Naive thymus-derived CD4-positive, alpha-beta T cell (primary cell): ENCODE measurements around the gene BPHL. TPM values are rescaled to one million over a fixed set of nuclear protein-coding genes. Genes with fewer than 3 reads are reported as not detected.
"Not testable (repeated sequence)": the region's sequence is repeated elsewhere in the genome, so short reads cannot be mapped to it uniquely, and the experiment has no call there.

ENCODE experiments used
- ATAC-seq: fragments of 150-1000 bp; cut with Tn5 transposase; 2 replicates; pipeline ENCODE4 v1.10.0; 2021; ENCODE audit warnings: mild to moderate bottlenecking, moderate library complexity
- CTCF ChIA-PET: fragments of 350-600 bp; sonication (Branson Sonifier 250); formaldehyde crosslinking; loops from one replicate; lab custom pipeline; 2021; ENCODE audit warnings: antibody characterized with exemption; lab: Charles Lee
- POLR2A ChIA-PET: fragments of 350-600 bp; sonication (Branson Sonifier 250); formaldehyde crosslinking; loops from one replicate; lab custom pipeline; 2021; ENCODE audit warnings: antibody characterized with exemption, inconsistent platforms; lab: Charles Lee
- DNase-seq, 9 donors: peaks; one replicate each; pipeline versions ENCODE4 v3.0.0 to v3.0.0-alpha.2; 2020 to 2022; ENCODE audit warnings: mixed read lengths in 1 of 9
- H3K27ac ChIP-seq: one replicate; pipeline ENCODE4 v1.7.0; 2013; ENCODE audit warnings: mild to moderate bottlenecking, low read depth, low read length, moderate library complexity
- H3K27me3 ChIP-seq, 2 donors: one replicate each; pipeline ENCODE4 v1.7.0; 2013; ENCODE audit warnings: low read length in 2 of 2, mild to moderate bottlenecking in 2 of 2, moderate library complexity in 2 of 2; ENCODE audit not compliant: control insufficient read depth in 2 of 2, insufficient read depth in 2 of 2
- H3K36me3 ChIP-seq, 3 experiments: 1 replicate in 2 of 3; 2 replicates in 1 of 3; pipeline ENCODE4 v1.7.0; 2013; ENCODE audit warnings: low read length in 3 of 3, mild to moderate bottlenecking in 3 of 3, moderate library complexity in 1 of 3; ENCODE audit not compliant: insufficient read depth in 3 of 3, control insufficient read depth in 2 of 3
- H3K4me1 ChIP-seq, 2 donors: one replicate each; pipeline ENCODE4 v1.7.0; 2013; ENCODE audit warnings: low read length in 2 of 2, mild to moderate bottlenecking in 2 of 2, moderate library complexity in 1 of 2; ENCODE audit not compliant: control insufficient read depth in 2 of 2, insufficient read depth in 2 of 2
- H3K4me3 ChIP-seq: 2 replicates; pipeline ENCODE4 v1.7.0; 2013; ENCODE audit warnings: mild to moderate bottlenecking, low read length
- H3K9me3 ChIP-seq, 3 experiments: 1 replicate in 2 of 3; 2 replicates in 1 of 3; pipeline ENCODE4 v1.7.0; 2013; ENCODE audit warnings: low read length in 3 of 3; ENCODE audit not compliant: control insufficient read depth in 2 of 3
- H3K27ac Mint-ChIP-seq, 9 donors: one replicate each; pipeline ENCODE4 v1.8.0; 2020 to 2022; ENCODE audit warnings: mixed read lengths in 9 of 9, mild to moderate bottlenecking in 8 of 9, moderate library complexity in 5 of 9, inconsistent platforms in 2 of 9
- H3K27me3 Mint-ChIP-seq, 5 donors: one replicate each; pipeline ENCODE4 v1.8.0; 2021 to 2022; ENCODE audit warnings: mixed read lengths in 5 of 5, mild to moderate bottlenecking in 1 of 5
- H3K36me3 Mint-ChIP-seq, 5 donors: one replicate each; pipeline ENCODE4 v1.8.0; 2020 to 2022; ENCODE audit warnings: mixed read lengths in 5 of 5, mild to moderate bottlenecking in 3 of 5, inconsistent platforms in 1 of 5
- H3K4me1 Mint-ChIP-seq, 7 donors: one replicate each; pipeline ENCODE4 v1.8.0; 2020 to 2022; ENCODE audit warnings: mixed read lengths in 7 of 7, mild to moderate bottlenecking in 3 of 7, inconsistent platforms in 1 of 7
- H3K4me3 Mint-ChIP-seq, 10 donors: one replicate each; pipeline ENCODE4 v1.8.0; 2020 to 2022; ENCODE audit warnings: mild to moderate bottlenecking in 10 of 10, mixed read lengths in 10 of 10, moderate library complexity in 6 of 10, inconsistent platforms in 2 of 10
- H3K9me3 Mint-ChIP-seq, 11 donors: one replicate each; pipeline ENCODE4 v1.8.0; 2020 to 2022; ENCODE audit warnings: mixed read lengths in 11 of 11, mild to moderate bottlenecking in 4 of 11, inconsistent platforms in 1 of 11, moderate library complexity in 1 of 11
- intact Hi-C, 2 donors: fragments of 100-400 bp; cut with micrococcal nuclease; formaldehyde crosslinking; loops; one replicate each; pipeline ENCODE4 v1.15.1; 2023
- polyA plus RNA-seq, 2 donors: library from polyadenylated mRNA; unstranded; fragments of 300-500 nt; fragmentation: Illumina TruSeq; gene quantifications; one replicate each; pipeline ENCODE4 v1.2.3, GENCODE V29; 2021
- total RNA-seq, 6 experiments: library from RNA in 5 of 6; stranded (reverse) in 5 of 6; gene quantifications; 1 replicate in 5 of 6; 2 replicates in 1 of 6; pipeline ENCODE4 v1.2.3 and lab custom pipeline; 2021 to 2026

BPHL gene
- total and polyA plus RNA-seq, 7 experiments from 2014 or later, result 7.9 to 18.0 (median 9.6) TPM

DNA sequence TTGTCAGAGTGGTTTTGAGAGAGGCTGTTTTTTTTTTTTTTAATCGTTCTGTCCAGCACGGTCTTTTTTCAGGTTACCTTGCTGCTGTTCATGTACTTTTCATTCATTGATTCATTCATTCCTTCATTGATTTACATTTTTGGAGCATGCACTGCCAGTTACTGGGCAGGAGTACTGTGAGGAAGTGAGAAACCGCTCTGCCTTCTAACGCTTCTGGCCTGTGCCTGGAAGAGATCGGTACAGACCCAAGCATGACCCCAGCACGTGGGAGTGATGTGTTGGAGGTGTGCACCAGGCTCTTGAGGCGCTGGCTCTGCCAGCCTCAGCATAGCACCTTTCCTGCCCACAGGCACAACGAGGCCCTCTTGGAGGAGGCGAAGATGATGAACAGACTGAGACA lies 41.1 kb upstream of the BPHL start:
- Histone ChIP-seq H3K27ac (no peak overlapping the region), H3K4me3 (no peak overlapping the region), H3K4me1 (peaks cover 15% of the 10 kb centered on the region in 2 donors), H3K9me3 (no peaks in the 10 kb centered on the region), H3K36me3 (peaks cover 22 to 59% (median 22%) of the 10 kb centered on the region in 3 experiments), H3K27me3 (no peaks in the 10 kb centered on the region)
- H3K4me3 Mint-ChIP-seq, result no peak overlapping the region
- CTCF ChIA-PET, result no interaction called here
- ATAC-seq (peak; percentile 16), DNase-seq (no peak)
- H3K9me3 Mint-ChIP-seq, result no peaks in the 10 kb centered on the region
- POLR2A ChIA-PET, result no interaction called here
- H3K27ac Mint-ChIP-seq, result peak overlapping the region in 1 of 9 donors; percentile 71
- H3K36me3 Mint-ChIP-seq, result peaks cover 26 to 61% (median 41%) of the 10 kb centered on the region in 5 donors
- peaks cover 34 to 56% (median 50%) of the 10 kb centered on the region in 7 donors for H3K4me1 Mint-ChIP-seq
- intact Hi-C loops, result no loop called here
- H3K27me3 Mint-ChIP-seq, result no peaks in the 10 kb centered on the region

DNA sequence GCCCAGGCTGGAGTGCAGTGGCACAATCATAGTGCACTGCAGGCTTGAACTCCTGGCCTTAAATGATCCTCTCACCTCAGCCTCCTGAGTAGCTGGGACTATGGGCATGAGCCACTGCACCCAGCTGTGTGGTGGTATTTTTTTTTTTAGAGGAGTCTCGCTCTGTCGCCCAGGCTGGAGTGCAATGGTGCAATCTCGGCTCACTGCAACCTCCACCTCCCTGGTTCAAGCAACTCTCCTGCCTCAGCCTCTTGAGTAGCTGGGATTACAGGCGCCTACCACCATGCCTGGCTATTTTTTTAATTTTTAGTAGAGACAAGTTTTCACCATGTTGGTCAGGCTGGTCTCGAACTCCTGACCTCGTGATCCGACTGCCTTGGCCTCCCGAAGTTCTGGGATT lies 39.6 kb upstream of the BPHL start:
- H3K27me3 Mint-ChIP-seq, intact Hi-C loops: not testable (repeated sequence)
- H3K36me3 ChIP-seq, result peaks cover 22 to 67% (median 28%) of the 10 kb centered on the region in 3 experiments

DNA sequence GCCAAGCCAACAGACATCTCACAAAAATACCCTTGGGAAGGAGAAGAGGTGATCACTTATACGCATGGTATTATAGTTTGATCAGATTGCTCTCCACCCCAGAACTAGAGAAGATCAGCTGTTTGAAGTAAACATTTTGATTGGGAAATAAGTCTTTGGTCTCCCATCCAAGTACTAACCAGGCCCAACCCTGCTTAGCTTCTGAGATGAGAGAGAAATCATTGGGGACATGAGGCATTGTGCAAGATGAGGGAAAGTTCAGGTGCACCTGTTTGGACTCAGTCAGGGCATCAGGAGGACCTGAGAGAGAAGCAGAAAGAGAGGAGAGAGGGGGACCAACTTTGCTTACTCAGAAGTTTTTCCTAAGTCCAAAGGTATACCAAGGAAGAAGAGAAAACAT lies 38.8 kb upstream of the BPHL start:
- Mint-ChIP-seq H3K27me3 (no peaks in the 10 kb centered on the region), H3K36me3 (peaks cover 33 to 73% (median 52%) of the 10 kb centered on the region in 5 donors), H3K9me3 (no peaks in the 10 kb centered on the region), H3K4me1 (peaks cover 20 to 39% (median 34%) of the 10 kb centered on the region in 7 donors), H3K27ac (peak overlapping the region in 1 of 9 donors; percentile 37), H3K4me3 (no peak overlapping the region)
- no peaks in the 10 kb centered on the region for H3K27me3 ChIP-seq
- H3K9me3 ChIP-seq, result no peaks in the 10 kb centered on the region
- no peak overlapping the region for H3K4me3 ChIP-seq
- CTCF ChIA-PET, result no interaction called here
- DNase-seq, result no peak
- POLR2A ChIA-PET, result interaction anchor here (1.0 kb wide), 1 partner anchor 8 kb away, joined by 4 read pairs; no protein-coding TSS in a partner anchor
- no peak for ATAC-seq
- intact Hi-C loops, result no loop called here
- peaks cover 15% of the 10 kb centered on the region in 2 donors for H3K4me1 ChIP-seq
- H3K27ac ChIP-seq, result no peak overlapping the region
- peaks cover 22 to 71% (median 28%) of the 10 kb centered on the region in 3 experiments for H3K36me3 ChIP-seq

More for the DNA sequence above, 39.6 kb upstream of the BPHL start:
- not testable (repeated sequence) for H3K27me3 ChIP-seq, H3K9me3 Mint-ChIP-seq, H3K4me3 ChIP-seq, H3K9me3 ChIP-seq, H3K4me3 Mint-ChIP-seq, DNase-seq, H3K27ac ChIP-seq, ATAC-seq
- ChIA-PET CTCF (interaction anchor here (1.0 kb wide), 1 partner anchor 9 kb away, joined by 3 read pairs; no protein-coding TSS in a partner anchor), POLR2A (interaction anchor here (1.0 to 1.3 kb wide), 2 partner anchors 8 kb away, joined by 4 read pairs; no protein-coding TSS in a partner anchor)
- Mint-ChIP-seq H3K27ac (peak overlapping the region in 1 of 9 donors; percentile 77), H3K36me3 (peaks cover 33 to 68% (median 48%) of the 10 kb centered on the region in 5 donors), H3K4me1 (peaks cover 22 to 44% (median 38%) of the 10 kb centered on the region in 7 donors)
- H3K4me1 ChIP-seq, result peaks cover 15% of the 10 kb centered on the region in 2 donors

DNA sequence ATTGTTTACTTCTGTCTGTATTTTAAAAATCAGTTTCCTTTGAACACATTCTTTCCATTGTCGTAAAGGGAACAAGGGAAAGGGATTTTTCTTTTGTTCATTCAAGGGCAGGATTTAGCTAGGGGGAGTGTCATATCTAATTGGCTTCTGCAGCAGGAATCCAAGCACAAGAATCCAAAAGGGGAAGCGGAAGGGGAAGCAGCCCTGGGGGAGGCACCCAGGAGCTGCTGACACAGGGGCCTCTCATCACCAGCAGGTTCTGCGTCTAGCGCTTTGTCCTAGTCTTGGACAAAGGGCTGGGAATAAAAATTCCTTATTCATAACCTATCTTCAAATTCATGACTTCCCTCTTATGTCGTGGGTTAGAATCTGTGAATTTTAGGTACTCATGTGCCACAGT lies 36.6 kb upstream of the BPHL start:
- H3K27ac Mint-ChIP-seq, result peak overlapping the region in 3 of 9 donors; percentile 34 to 69 (median 46)
- H3K27me3 ChIP-seq, result no peaks in the 10 kb centered on the region
- no peak overlapping the region for H3K4me3 ChIP-seq
- peaks cover 19 to 91% (median 28%) of the 10 kb centered on the region in 3 experiments for H3K36me3 ChIP-seq
- ChIA-PET POLR2A (no interaction called here), CTCF (interaction anchor here (0.6 kb wide), 1 partner anchor 240 kb away, joined by 3 read pairs; no protein-coding TSS in a partner anchor)
- no peak overlapping the region for H3K4me3 Mint-ChIP-seq
- no peaks in the 10 kb centered on the region for H3K27me3 Mint-ChIP-seq
- H3K36me3 Mint-ChIP-seq, result peaks cover 36 to 84% (median 66%) of the 10 kb centered on the region in 5 donors
- no peaks in the 10 kb centered on the region for H3K9me3 ChIP-seq
- intact Hi-C loops, result no loop called here
- DNase-seq (no peak), ATAC-seq (peak; percentile 40)
- no peaks in the 10 kb centered on the region for H3K9me3 Mint-ChIP-seq
- H3K4me1 ChIP-seq, result no peaks in the 10 kb centered on the region
- H3K4me1 Mint-ChIP-seq, result peaks cover 10 to 32% (median 20%) of the 10 kb centered on the region in 7 donors
- no peak overlapping the region for H3K27ac ChIP-seq

DNA sequence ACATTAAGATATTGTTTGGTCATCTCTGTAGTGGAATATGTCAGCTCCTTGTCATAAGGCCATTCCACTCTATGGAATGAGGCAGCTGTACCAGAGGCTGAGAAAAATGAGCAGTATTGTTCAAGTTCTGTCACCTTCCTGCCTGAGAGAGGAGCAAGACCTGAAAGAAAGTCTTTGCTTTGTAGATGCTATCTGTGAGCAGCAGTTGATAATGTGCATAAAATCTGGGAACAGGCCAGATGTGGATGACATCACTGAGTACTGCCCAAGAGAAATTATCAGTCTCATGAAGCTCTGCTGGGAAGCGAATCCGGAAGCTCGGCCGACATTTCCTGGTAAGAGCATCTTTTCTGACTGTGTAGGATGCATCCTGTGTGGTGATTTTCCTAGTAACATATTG lies 33.4 kb upstream of the BPHL start:
- DNase-seq (no peak), ATAC-seq (no peak)
- intact Hi-C loops, result no loop called here
- no peaks in the 10 kb centered on the region for H3K27me3 ChIP-seq
- no peak overlapping the region for H3K27ac ChIP-seq
- no peaks in the 10 kb centered on the region for H3K27me3 Mint-ChIP-seq
- peaks cover 18 to 84% (median 25%) of the 10 kb centered on the region in 3 experiments for H3K36me3 ChIP-seq
- H3K4me1 Mint-ChIP-seq, result peaks cover 3 to 30% (median 12%) of the 10 kb centered on the region in 7 donors
- H3K27ac Mint-ChIP-seq, result no peak overlapping the region
- no peaks in the 10 kb centered on the region for H3K4me1 ChIP-seq
- no peak overlapping the region for H3K4me3 ChIP-seq
- H3K4me3 Mint-ChIP-seq, result no peak overlapping the region
- ChIA-PET CTCF (no interaction called here), POLR2A (no interaction called here)
- no peaks in the 10 kb centered on the region for H3K9me3 ChIP-seq
- H3K9me3 Mint-ChIP-seq, result no peaks in the 10 kb centered on the region
- H3K36me3 Mint-ChIP-seq, result peaks cover 30 to 79% (median 55%) of the 10 kb centered on the region in 5 donors

DNA sequence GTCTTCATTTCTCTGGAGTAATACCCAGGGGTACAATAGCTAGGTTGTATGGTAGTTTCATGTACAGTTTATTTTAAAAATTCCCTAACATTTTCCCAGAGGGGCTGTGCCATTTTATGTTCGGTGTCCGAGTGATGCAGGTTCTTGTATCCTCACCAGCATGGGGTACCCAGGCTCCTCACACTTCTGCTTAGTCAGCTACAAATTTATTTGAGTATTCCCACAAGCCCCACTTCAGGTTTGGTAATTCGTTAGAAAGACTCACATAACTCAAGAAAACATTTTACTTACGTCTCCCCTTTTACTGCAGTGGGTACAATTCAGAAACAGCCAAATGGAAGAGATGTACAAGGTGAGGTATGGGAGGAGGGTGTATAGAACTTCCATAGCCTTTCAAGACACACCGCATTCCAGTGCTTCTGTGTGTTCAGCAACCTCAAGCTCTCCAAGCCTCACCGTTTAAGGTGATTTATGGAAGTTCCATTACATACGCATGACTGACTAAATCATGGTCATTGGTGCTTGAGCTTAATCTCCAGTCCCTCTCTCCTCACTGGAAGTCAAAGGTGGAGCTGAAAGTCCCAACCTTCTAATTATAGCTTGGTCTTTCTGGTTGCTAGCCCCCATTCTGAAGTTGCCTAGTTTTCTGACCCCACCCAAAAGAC lies 32.1 kb upstream of the BPHL start:
- Mint-ChIP-seq H3K36me3 (peaks cover 33 to 76% (median 55%) of the 10 kb centered on the region in 5 donors), H3K27me3 (no peaks in the 10 kb centered on the region), H3K9me3 (no peaks in the 10 kb centered on the region), H3K4me1 (peaks cover 3 to 24% (median 12%) of the 10 kb centered on the region in 7 donors), H3K4me3 (no peak overlapping the region), H3K27ac (peak overlapping the region in 4 of 9 donors; percentile 22 to 55 (median 45))
- ATAC-seq (no peak), DNase-seq (no peak)
- Histone ChIP-seq H3K4me1 (no peaks in the 10 kb centered on the region), H3K9me3 (no peaks in the 10 kb centered on the region), H3K27ac (no peak overlapping the region), H3K36me3 (peaks cover 6 to 81% (median 20%) of the 10 kb centered on the region in 3 experiments), H3K27me3 (no peaks in the 10 kb centered on the region), H3K4me3 (no peak overlapping the region)
- ChIA-PET CTCF (interaction anchor here (0.9 kb wide), 1 partner anchor 657 kb away, joined by 3 read pairs; no protein-coding TSS in a partner anchor), POLR2A (interaction anchor here (0.6 to 1.0 kb wide), 3 partner anchors 8 to 244 kb away, joined by 3 to 4 read pairs (median 3); no protein-coding TSS in a partner anchor)
- intact Hi-C loops, result no loop called here
